ENCODE data around the gene LBX1.

DNA sequence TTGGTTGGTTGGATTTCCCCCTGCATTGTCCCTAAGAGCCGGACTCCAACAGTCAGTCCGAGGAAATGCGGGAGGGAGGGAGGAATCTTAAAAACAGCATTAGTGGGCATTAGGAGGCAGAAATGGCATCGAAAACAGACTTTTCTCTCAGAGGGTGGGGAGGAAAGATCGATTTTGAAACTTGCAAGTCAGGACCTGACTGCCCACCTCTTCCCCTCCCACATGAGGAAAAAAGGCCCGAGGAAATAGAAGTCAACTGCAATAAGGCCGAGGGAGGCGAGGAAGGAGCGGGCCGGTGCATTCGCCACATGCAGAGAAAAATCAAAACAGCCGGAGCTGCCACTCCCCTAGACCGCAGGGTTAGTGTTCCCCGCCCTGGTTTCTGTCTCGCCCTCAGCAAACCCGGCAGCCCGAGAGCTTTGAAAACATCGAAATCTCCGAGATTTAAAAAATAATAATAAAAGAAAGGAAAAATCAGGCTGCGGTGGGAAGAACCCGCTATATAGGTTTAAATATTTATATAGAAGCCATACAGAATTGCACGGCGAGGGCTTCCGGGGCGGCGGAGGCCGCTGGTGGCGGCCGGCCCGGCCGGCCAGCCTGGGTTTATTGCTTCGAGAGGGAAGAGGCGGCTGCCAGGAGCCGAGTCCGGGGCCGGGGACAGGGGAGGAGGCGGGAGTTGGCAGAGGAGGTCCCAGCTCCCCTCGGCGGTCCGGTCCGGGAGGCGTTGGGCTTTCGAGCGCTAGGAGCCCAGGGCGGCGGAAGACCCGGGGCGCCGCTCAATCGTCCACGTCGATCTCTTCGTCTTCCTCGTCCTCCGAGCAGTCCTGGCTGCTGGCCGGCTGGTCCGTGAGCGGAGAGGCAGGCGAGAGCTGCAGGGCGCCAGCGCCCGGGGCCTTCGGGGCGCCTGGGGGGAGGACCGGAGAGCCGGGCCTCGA lies 2.5 kb downstream of the LBX1 start:
- TF ChIP-seq, protein P1, sequence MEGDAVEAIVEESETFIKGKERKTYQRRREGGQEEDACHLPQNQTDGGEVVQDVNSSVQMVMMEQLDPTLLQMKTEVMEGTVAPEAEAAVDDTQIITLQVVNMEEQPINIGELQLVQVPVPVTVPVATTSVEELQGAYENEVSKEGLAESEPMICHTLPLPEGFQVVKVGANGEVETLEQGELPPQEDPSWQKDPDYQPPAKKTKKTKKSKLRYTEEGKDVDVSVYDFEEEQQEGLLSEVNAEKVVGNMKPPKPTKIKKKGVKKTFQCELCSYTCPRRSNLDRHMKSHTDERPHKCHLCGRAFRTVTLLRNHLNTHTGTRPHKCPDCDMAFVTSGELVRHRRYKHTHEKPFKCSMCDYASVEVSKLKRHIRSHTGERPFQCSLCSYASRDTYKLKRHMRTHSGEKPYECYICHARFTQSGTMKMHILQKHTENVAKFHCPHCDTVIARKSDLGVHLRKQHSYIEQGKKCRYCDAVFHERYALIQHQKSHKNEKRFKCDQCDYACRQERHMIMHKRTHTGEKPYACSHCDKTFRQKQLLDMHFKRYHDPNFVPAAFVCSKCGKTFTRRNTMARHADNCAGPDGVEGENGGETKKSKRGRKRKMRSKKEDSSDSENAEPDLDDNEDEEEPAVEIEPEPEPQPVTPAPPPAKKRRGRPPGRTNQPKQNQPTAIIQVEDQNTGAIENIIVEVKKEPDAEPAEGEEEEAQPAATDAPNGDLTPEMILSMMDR (IDR thresholded peaks at IDR 0.05; ENCODE audit: extremely low read depth in 1 of 2, insufficient read depth in 1 of 2, low read depth in 1 of 2, low read length in 2 of 2), result no peak
- TF ChIP-seq, protein P2, sequence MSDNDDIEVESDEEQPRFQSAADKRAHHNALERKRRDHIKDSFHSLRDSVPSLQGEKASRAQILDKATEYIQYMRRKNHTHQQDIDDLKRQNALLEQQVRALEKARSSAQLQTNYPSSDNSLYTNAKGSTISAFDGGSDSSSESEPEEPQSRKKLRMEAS (IDR thresholded peaks at IDR 0.05; ENCODE audit: insufficient read depth, insufficient read length), result no peak
- TF ChIP-seq POLR2AphosphoS5 (IDR thresholded peaks at IDR 0.05; ENCODE audit: insufficient read depth, low read depth, low read length), result no peak
- TF ChIP-seq EZH2 (IDR thresholded peaks at IDR 0.05; ENCODE audit: borderline replicate concordance, low read depth, low read length, severe bottlenecking), result peak; percentile 56
- TF ChIP-seq MYC (IDR thresholded peaks at IDR 0.05; ENCODE audit: low read depth, low read length), result no peak
- no peak for TF ChIP-seq JUN (IDR thresholded peaks at IDR 0.05; ENCODE audit: borderline replicate concordance, insufficient read depth, insufficient read length, low read depth)
- TF ChIP-seq POLR2A (IDR thresholded peaks at IDR 0.05; ENCODE audit: low read depth, low read length), result no peak
- TF ChIP-seq GATA2 (IDR thresholded peaks at IDR 0.05; ENCODE audit: insufficient read depth, insufficient read length, low read depth, low read length), result no peak
- TF ChIP-seq FOS (IDR thresholded peaks at IDR 0.05; ENCODE audit: borderline replicate concordance, insufficient read depth, low read length), result no peak
